MG63 (cell line): Measurements from ENCODE around the gene TENM4. TPM values are rescaled to one million over a fixed set of nuclear protein-coding genes. Genes with fewer than 3 reads are reported as not detected.

Experiments used
- DNase-seq: peaks from one replicate; pipeline ENCODE4 v3.0.0-alpha.2; 2020
- H3K27me3 ChIP-seq: fragments of 250-450 bp; sonication (Bioruptor Pico); 2 replicates; pipeline ENCODE4 v1.5.1; 2020; ENCODE audit warnings: mild to moderate bottlenecking, moderate library complexity
- H3K36me3 ChIP-seq: fragments of 250-450 bp; sonication (Bioruptor Pico); 2 replicates; pipeline ENCODE4 v1.5.1; 2020; ENCODE audit warnings: mild to moderate bottlenecking, moderate library complexity
- H3K4me3 ChIP-seq: fragments of 250-450 bp; sonication (Bioruptor Pico); 2 replicates; pipeline ENCODE4 v1.5.1; 2020; ENCODE audit warnings: mild to moderate bottlenecking, moderate library complexity
- H3K9me3 ChIP-seq: fragments of 250-450 bp; sonication (Bioruptor Pico); 2 replicates; pipeline ENCODE4 v1.5.1; 2020; ENCODE audit warnings: mild to moderate bottlenecking, moderate library complexity
- total RNA-seq: library from RNA; depleted of rRNA; stranded (reverse); fragments of >200 nt; shearing (Covaris generic); gene quantifications from 2 replicates; pipeline ENCODE4 v1.2.3, GENCODE V29; 2014; ENCODE audit warnings: low replicate concordance

TENM4 gene
- total RNA-seq, 1 experiment from 2014 or later, result not detected

- DNase-seq, result no peak
Measured at GRCh38 chr11:78938036-78938435, 502.8 kb downstream of the TENM4 start.

GRCh38 chr11:78935398-78936068, 505.3 kb downstream of the TENM4 start:
- Histone ChIP-seq H3K27me3 (no peaks in the 10 kb centered on the region), H3K4me3 (no peak overlapping the region), H3K36me3 (no peaks in the 10 kb centered on the region), H3K9me3 (no peaks in the 10 kb centered on the region)
- no peak for DNase-seq

More at GRCh38 chr11:78938036-78938435, 502.8 kb downstream of the TENM4 start:
- Histone ChIP-seq H3K36me3 (no peaks in the 10 kb centered on the region), H3K27me3 (no peaks in the 10 kb centered on the region), H3K9me3 (no peaks in the 10 kb centered on the region), H3K4me3 (no peak overlapping the region)

- Histone ChIP-seq H3K36me3 (no peaks in the 10 kb centered on the region), H3K4me3 (no peak overlapping the region), H3K9me3 (no peaks in the 10 kb centered on the region), H3K27me3 (no peaks in the 10 kb centered on the region)
- DNase-seq, result no peak
Measured at GRCh38 chr11:78933350-78933749, 507.5 kb downstream of the TENM4 start.

GRCh38 chr11:78932757-78933156, 508.1 kb downstream of the TENM4 start:
- H3K27me3 ChIP-seq, result no peaks in the 10 kb centered on the region
- H3K9me3 ChIP-seq, result no peaks in the 10 kb centered on the region
- no peak for DNase-seq
- no peak overlapping the region for H3K4me3 ChIP-seq
- H3K36me3 ChIP-seq, result no peaks in the 10 kb centered on the region

GRCh38 chr11:78931891-78932290, 508.9 kb downstream of the TENM4 start:
- no peaks in the 10 kb centered on the region for H3K9me3 ChIP-seq
- DNase-seq, result no peak
- H3K27me3 ChIP-seq, result no peaks in the 10 kb centered on the region
- no peak overlapping the region for H3K4me3 ChIP-seq
- no peaks in the 10 kb centered on the region for H3K36me3 ChIP-seq

GRCh38 chr11:78930810-78931523, 509.9 kb downstream of the TENM4 start:
- no peak for DNase-seq
- Histone ChIP-seq H3K9me3 (no peaks in the 10 kb centered on the region), H3K27me3 (no peaks in the 10 kb centered on the region), H3K36me3 (no peaks in the 10 kb centered on the region), H3K4me3 (no peak overlapping the region)

- Histone ChIP-seq H3K9me3 (no peaks in the 10 kb centered on the region), H3K4me3 (no peak overlapping the region), H3K27me3 (no peaks in the 10 kb centered on the region), H3K36me3 (no peaks in the 10 kb centered on the region)
- DNase-seq, result no peak
Measured at GRCh38 chr11:78929906-78930220, 511.0 kb downstream of the TENM4 start.

GRCh38 chr11:78929207-78929905, 511.5 kb downstream of the TENM4 start:
- no peak overlapping the region for H3K4me3 ChIP-seq
- H3K36me3 ChIP-seq, result no peaks in the 10 kb centered on the region
- no peaks in the 10 kb centered on the region for H3K9me3 ChIP-seq
- no peak for DNase-seq
- H3K27me3 ChIP-seq, result no peaks in the 10 kb centered on the region

GRCh38 chr11:78927511-78927910, 513.3 kb downstream of the TENM4 start:
- Histone ChIP-seq H3K9me3 (no peaks in the 10 kb centered on the region), H3K4me3 (no peak overlapping the region), H3K36me3 (no peaks in the 10 kb centered on the region), H3K27me3 (no peaks in the 10 kb centered on the region)
- DNase-seq, result no peak

- no peaks in the 10 kb centered on the region for H3K36me3 ChIP-seq
- H3K27me3 ChIP-seq, result no peaks in the 10 kb centered on the region
- H3K4me3 ChIP-seq, result no peak overlapping the region
- no peaks in the 10 kb centered on the region for H3K9me3 ChIP-seq
- DNase-seq, result no peak
Measured at GRCh38 chr11:78926633-78927338, 514.0 kb downstream of the TENM4 start.

GRCh38 chr11:78925387-78925786, 515.4 kb downstream of the TENM4 start:
- no peaks in the 10 kb centered on the region for H3K27me3 ChIP-seq
- no peak overlapping the region for H3K4me3 ChIP-seq
- DNase-seq, result no peak
- no peaks in the 10 kb centered on the region for H3K9me3 ChIP-seq
- H3K36me3 ChIP-seq, result no peaks in the 10 kb centered on the region

GRCh38 chr11:78922859-78923625, 517.8 kb downstream of the TENM4 start:
- Histone ChIP-seq H3K36me3 (no peaks in the 10 kb centered on the region), H3K4me3 (no peak overlapping the region), H3K9me3 (no peaks in the 10 kb centered on the region), H3K27me3 (no peaks in the 10 kb centered on the region)
- no peak for DNase-seq

GRCh38 chr11:78921509-78921908, 519.3 kb downstream of the TENM4 start:
- Histone ChIP-seq H3K9me3 (no peaks in the 10 kb centered on the region), H3K4me3 (no peak overlapping the region), H3K27me3 (no peaks in the 10 kb centered on the region), H3K36me3 (no peaks in the 10 kb centered on the region)
- DNase-seq, result no peak

GRCh38 chr11:78920329-78920728, 520.5 kb downstream of the TENM4 start:
- H3K9me3 ChIP-seq, result no peaks in the 10 kb centered on the region
- H3K36me3 ChIP-seq, result no peaks in the 10 kb centered on the region
- no peaks in the 10 kb centered on the region for H3K27me3 ChIP-seq
- no peak overlapping the region for H3K4me3 ChIP-seq
- DNase-seq, result no peak

- no peaks in the 10 kb centered on the region for H3K36me3 ChIP-seq
- no peaks in the 10 kb centered on the region for H3K9me3 ChIP-seq
- no peaks in the 10 kb centered on the region for H3K27me3 ChIP-seq
- DNase-seq, result no peak
- H3K4me3 ChIP-seq, result no peak overlapping the region
Measured at GRCh38 chr11:78916759-78917158, 524.1 kb downstream of the TENM4 start.

- no peaks in the 10 kb centered on the region for H3K27me3 ChIP-seq
- no peak overlapping the region for H3K4me3 ChIP-seq
- no peaks in the 10 kb centered on the region for H3K9me3 ChIP-seq
- H3K36me3 ChIP-seq, result no peaks in the 10 kb centered on the region
- DNase-seq, result no peak
Measured at GRCh38 chr11:78914503-78914902, 526.3 kb downstream of the TENM4 start.
